MG63 (cell line): ENCODE data around the gene SDHAF4. TPM values are rescaled to one million over a fixed set of nuclear protein-coding genes. Genes with fewer than 3 reads are reported as not detected.

ENCODE experiments used
- DNase-seq: peaks from one replicate; pipeline ENCODE4 v3.0.0-alpha.2; 2020
- H3K27me3 ChIP-seq: fragments of 250-450 bp; sonication (Bioruptor Pico); 2 replicates; pipeline ENCODE4 v1.5.1; 2020; ENCODE audit warnings: mild to moderate bottlenecking, moderate library complexity
- H3K36me3 ChIP-seq: fragments of 250-450 bp; sonication (Bioruptor Pico); 2 replicates; pipeline ENCODE4 v1.5.1; 2020; ENCODE audit warnings: mild to moderate bottlenecking, moderate library complexity
- H3K4me3 ChIP-seq: fragments of 250-450 bp; sonication (Bioruptor Pico); 2 replicates; pipeline ENCODE4 v1.5.1; 2020; ENCODE audit warnings: mild to moderate bottlenecking, moderate library complexity
- H3K9me3 ChIP-seq: fragments of 250-450 bp; sonication (Bioruptor Pico); 2 replicates; pipeline ENCODE4 v1.5.1; 2020; ENCODE audit warnings: mild to moderate bottlenecking, moderate library complexity
- total RNA-seq: library from RNA; depleted of rRNA; stranded (reverse); fragments of >200 nt; shearing (Covaris generic); gene quantifications from 2 replicates; pipeline ENCODE4 v1.2.3, GENCODE V29; 2014; ENCODE audit warnings: low replicate concordance; rRNA removed

Gene SDHAF4
- total RNA-seq, 1 experiment from 2014 or later, result 3.2 TPM

- Histone ChIP-seq H3K36me3 (no peaks in the 10 kb centered on the region), H3K27me3 (no peaks in the 10 kb centered on the region), H3K4me3 (no peak overlapping the region), H3K9me3 (no peaks in the 10 kb centered on the region)
- no peak for DNase-seq
Measured at GRCh38 chr6:70629929-70630328, 63.2 kb downstream of the SDHAF4 start.

- Histone ChIP-seq H3K36me3 (no peaks in the 10 kb centered on the region), H3K9me3 (no peaks in the 10 kb centered on the region), H3K4me3 (no peak overlapping the region), H3K27me3 (no peaks in the 10 kb centered on the region)
- no peak for DNase-seq
Measured at GRCh38 chr6:70633870-70634269, 67.1 kb downstream of the SDHAF4 start.

GRCh38 chr6:70636596-70636995 lies 69.9 kb downstream of the SDHAF4 start:
- no peak overlapping the region for H3K4me3 ChIP-seq
- H3K27me3 ChIP-seq, result no peaks in the 10 kb centered on the region
- H3K9me3 ChIP-seq, result no peaks in the 10 kb centered on the region
- no peaks in the 10 kb centered on the region for H3K36me3 ChIP-seq
- DNase-seq, result no peak

GRCh38 chr6:70638468-70638867 lies 71.7 kb downstream of the SDHAF4 start:
- no peaks in the 10 kb centered on the region for H3K27me3 ChIP-seq
- DNase-seq, result no peak
- H3K9me3 ChIP-seq, result no peaks in the 10 kb centered on the region
- no peaks in the 10 kb centered on the region for H3K36me3 ChIP-seq
- no peak overlapping the region for H3K4me3 ChIP-seq

Other genes starting within 250 kb of the SDHAF4 start
- gene FAM135A, start 153.4 kb upstream of the SDHAF4 start, total RNA-seq, result 5.6 and 6.7 TPM in 2 replicates
- gene SMAP1, start 101.0 kb downstream of the SDHAF4 start, total RNA-seq, result 18.9 and 19.6 TPM in 2 replicates